CD4-positive, alpha-beta memory T cell (primary cell): ENCODE data around the gene TRPM8. TPM values are rescaled to one million over a fixed set of nuclear protein-coding genes. Genes with fewer than 3 reads are reported as not detected.
A peak's percentile ranks its signal among the peaks of the same experiment; 100 is the strongest.

ENCODE experiments used
- CTCF ChIA-PET: fragments of 350-600 bp; sonication (Branson Sonifier 250); formaldehyde crosslinking; loops from one replicate; lab custom pipeline; 2021; ENCODE audit warnings: inconsistent platforms; ENCODE audit not compliant: partially characterized antibody; lab: Charles Lee
- POLR2A ChIA-PET: fragments of 350-600 bp; sonication (Branson Sonifier 250); formaldehyde crosslinking; loops from one replicate; lab custom pipeline; 2021; ENCODE audit not compliant: partially characterized antibody; lab: Charles Lee
- DNase-seq, 5 donors: peaks; one replicate each; pipeline versions ENCODE4 v3.0.0 to v3.0.0-alpha.2; 2020 to 2022; ENCODE audit warnings: mixed read lengths in 1 of 5
- H3K27ac ChIP-seq: one replicate; pipeline ENCODE4 v1.7.0; 2013; ENCODE audit warnings: low read depth, low read length
- H3K27me3 ChIP-seq: 2 replicates; pipeline ENCODE4 v1.7.0; 2013; ENCODE audit warnings: mild to moderate bottlenecking, low read length, moderate library complexity; ENCODE audit not compliant: insufficient read depth
- H3K36me3 ChIP-seq: 2 replicates; pipeline ENCODE4 v1.7.0; 2013; ENCODE audit warnings: mild to moderate bottlenecking, low read length, moderate library complexity; ENCODE audit not compliant: insufficient read depth
- H3K4me1 ChIP-seq: 2 replicates; pipeline ENCODE4 v1.7.0; 2013; ENCODE audit warnings: mild to moderate bottlenecking, low read length, moderate library complexity; ENCODE audit not compliant: insufficient read depth
- H3K4me3 ChIP-seq, 2 donors: one replicate each; pipeline ENCODE4 v1.7.0; 2013; ENCODE audit warnings: low read length in 2 of 2, mild to moderate bottlenecking in 1 of 2
- H3K9me3 ChIP-seq, 2 donors: one replicate each; pipeline ENCODE4 v1.7.0; 2013; ENCODE audit warnings: low read length in 2 of 2, control low read depth in 1 of 2; ENCODE audit not compliant: control insufficient read depth in 1 of 2
- H3K27ac Mint-ChIP-seq, 7 donors: one replicate each; pipeline ENCODE4 v1.8.0; 2020 to 2021; ENCODE audit warnings: mixed read lengths in 7 of 7, mild to moderate bottlenecking in 6 of 7, inconsistent platforms in 3 of 7, moderate library complexity in 3 of 7
- H3K27me3 Mint-ChIP-seq, 2 donors: one replicate each; pipeline ENCODE4 v1.8.0; 2020 to 2021; ENCODE audit warnings: mixed read lengths in 2 of 2
- H3K36me3 Mint-ChIP-seq, 2 donors: one replicate each; pipeline ENCODE4 v1.8.0; 2020 to 2021; ENCODE audit warnings: mixed read lengths in 2 of 2, inconsistent platforms in 1 of 2, mild to moderate bottlenecking in 1 of 2
- H3K4me1 Mint-ChIP-seq, 4 donors: one replicate each; pipeline ENCODE4 v1.8.0; 2020 to 2021; ENCODE audit warnings: mixed read lengths in 4 of 4, mild to moderate bottlenecking in 1 of 4
- H3K4me3 Mint-ChIP-seq, 8 donors: one replicate each; pipeline ENCODE4 v1.8.0; 2020 to 2021; ENCODE audit warnings: mixed read lengths in 8 of 8, mild to moderate bottlenecking in 7 of 8, moderate library complexity in 6 of 8, inconsistent platforms in 3 of 8
- H3K9me3 Mint-ChIP-seq, 8 donors: one replicate each; pipeline ENCODE4 v1.8.0; 2020 to 2021; ENCODE audit warnings: mixed read lengths in 8 of 8, mild to moderate bottlenecking in 5 of 8, inconsistent platforms in 3 of 8, moderate library complexity in 1 of 8
- intact Hi-C: fragments of 100-400 bp; cut with micrococcal nuclease; formaldehyde crosslinking; loops from one replicate; pipeline ENCODE4 v1.15.1; 2023
- polyA plus RNA-seq, 2 donors: library from polyadenylated mRNA; unstranded; fragments of 300-500 nt; fragmentation: Illumina TruSeq; gene quantifications; one replicate each; pipeline ENCODE4 v1.2.3, GENCODE V29; 2021
- total RNA-seq, 2 experiments: library from RNA; stranded (reverse); gene quantifications; one replicate each; pipeline ENCODE4 v1.2.3, GENCODE V29; 2021

The TRPM8 gene
- total and polyA plus RNA-seq, 4 experiments from 2014 or later, result not detected

GRCh38 chr2:233980955-233981561 is 63.9 kb downstream of the TRPM8 start:
- no peak for DNase-seq
- CTCF ChIA-PET, result no interaction called here
- Histone ChIP-seq H3K4me3 (no peak overlapping the region), H3K36me3 (no peaks in the 10 kb centered on the region), H3K27ac (no peak overlapping the region), H3K9me3 (no peaks in the 10 kb centered on the region), H3K27me3 (no peaks in the 10 kb centered on the region), H3K4me1 (peaks cover 24% of the 10 kb centered on the region)
- Mint-ChIP-seq H3K27me3 (no peaks in the 10 kb centered on the region), H3K4me3 (no peak overlapping the region), H3K27ac (no peak overlapping the region), H3K36me3 (peaks cover 0 to 3% of the 10 kb centered on the region in 2 donors), H3K4me1 (peaks cover 25 to 38% (median 29%) of the 10 kb centered on the region in 4 donors), H3K9me3 (peaks cover 0 to 19% (median 3%) of the 10 kb centered on the region in 8 donors)
- intact Hi-C loops, result no loop called here
- POLR2A ChIA-PET, result no interaction called here

GRCh38 chr2:233981574-233982420 is 64.6 kb downstream of the TRPM8 start:
- Mint-ChIP-seq H3K27me3 (no peaks in the 10 kb centered on the region), H3K9me3 (peaks cover 0 to 26% (median 4%) of the 10 kb centered on the region in 8 donors), H3K4me3 (no peak overlapping the region), H3K4me1 (peaks cover 20 to 33% (median 26%) of the 10 kb centered on the region in 4 donors), H3K36me3 (peaks cover 0 to 3% of the 10 kb centered on the region in 2 donors), H3K27ac (peak overlapping the region in 1 of 7 donors; percentile 0)
- no peaks in the 10 kb centered on the region for H3K27me3 ChIP-seq
- peaks cover 20% of the 10 kb centered on the region for H3K4me1 ChIP-seq
- intact Hi-C loops, result no loop called here
- H3K36me3 ChIP-seq, result no peaks in the 10 kb centered on the region
- ChIA-PET CTCF (interaction anchor here (0.9 to 1.2 kb wide), 3 partner anchors 121 to 563 kb away, joined by 3 to 5 read pairs (median 3); no protein-coding TSS in a partner anchor), POLR2A (interaction anchor here (1.0 kb wide), 1 partner anchor 9 kb away, joined by 4 read pairs; no protein-coding TSS in a partner anchor)
- H3K4me3 ChIP-seq, result no peak overlapping the region
- H3K27ac ChIP-seq, result no peak overlapping the region
- DNase-seq, result no peak
- no peaks in the 10 kb centered on the region for H3K9me3 ChIP-seq

GRCh38 chr2:233982421-233983121 is 65.4 kb downstream of the TRPM8 start:
- Histone ChIP-seq H3K4me1 (peaks cover 12% of the 10 kb centered on the region), H3K36me3 (no peaks in the 10 kb centered on the region), H3K27ac (no peak overlapping the region), H3K4me3 (no peak overlapping the region), H3K9me3 (no peaks in the 10 kb centered on the region), H3K27me3 (no peaks in the 10 kb centered on the region)
- ChIA-PET POLR2A (interaction anchor here (1.0 kb wide), 1 partner anchor 8 kb away, joined by 4 read pairs; no protein-coding TSS in a partner anchor), CTCF (interaction anchor here (0.9 to 1.2 kb wide), 3 partner anchors 120 to 563 kb away, joined by 3 to 5 read pairs (median 3); no protein-coding TSS in a partner anchor)
- Mint-ChIP-seq H3K4me1 (peaks cover 13 to 25% (median 19%) of the 10 kb centered on the region in 4 donors), H3K27ac (peak overlapping the region in 1 of 7 donors; percentile 22), H3K9me3 (peaks cover 0 to 31% (median 4%) of the 10 kb centered on the region in 8 donors), H3K4me3 (no peak overlapping the region), H3K27me3 (no peaks in the 10 kb centered on the region), H3K36me3 (peaks cover 0 to 3% of the 10 kb centered on the region in 2 donors)
- DNase-seq, result no peak
- intact Hi-C loops, result no loop called here

GRCh38 chr2:233983445-233983844 is 66.3 kb downstream of the TRPM8 start:
- H3K27me3 Mint-ChIP-seq, result no peaks in the 10 kb centered on the region
- peaks cover 5 to 10% of the 10 kb centered on the region in 2 donors for H3K36me3 Mint-ChIP-seq
- intact Hi-C loops, result no loop called here
- ChIA-PET CTCF (interaction anchor here (1.6 kb wide), 1 partner anchor 9 kb away, joined by 3 read pairs; no protein-coding TSS in a partner anchor), POLR2A (no interaction called here)
- H3K27ac Mint-ChIP-seq, result no peak overlapping the region
- Histone ChIP-seq H3K9me3 (no peaks in the 10 kb centered on the region), H3K36me3 (no peaks in the 10 kb centered on the region), H3K4me1 (peaks cover 8% of the 10 kb centered on the region), H3K27ac (no peak overlapping the region), H3K27me3 (no peaks in the 10 kb centered on the region), H3K4me3 (no peak overlapping the region)
- DNase-seq, result no peak
- no peak overlapping the region for H3K4me3 Mint-ChIP-seq
- peaks cover 9 to 24% (median 16%) of the 10 kb centered on the region in 4 donors for H3K4me1 Mint-ChIP-seq
- peaks cover 0 to 40% (median 11%) of the 10 kb centered on the region in 8 donors for H3K9me3 Mint-ChIP-seq

- peak overlapping the region in 3 of 8 donors; percentile 18 to 40 (median 20) for H3K4me3 Mint-ChIP-seq
- DNase-seq, result no peak
Observed at GRCh38 chr2:233988581-233988980, 71.4 kb downstream of the TRPM8 start.

GRCh38 chr2:233989221-233989858 is 72.2 kb downstream of the TRPM8 start:
- Histone ChIP-seq H3K27me3 (no peaks in the 10 kb centered on the region), H3K4me1 (peaks cover 59% of the 10 kb centered on the region), H3K36me3 (no peaks in the 10 kb centered on the region), H3K9me3 (peaks cover 0 to 3% of the 10 kb centered on the region in 2 donors), H3K27ac (no peak overlapping the region), H3K4me3 (peak overlapping the region; percentile 11 to 16)
- ChIA-PET CTCF (interaction anchor here (0.9 to 2.7 kb wide), 15 partner anchors 29 to 556 kb away, joined by 3 to 16 read pairs (median 4); partner anchors contain the start of gene ARL4C), POLR2A (interaction anchor here (0.9 to 3.5 kb wide), 18 partner anchors 9 to 928 kb away, joined by 3 to 34 read pairs (median 5); partner anchors contain the start of gene ARL4C)
- peaks cover 10 to 15% of the 10 kb centered on the region in 2 donors for H3K36me3 Mint-ChIP-seq
- peak overlapping the region in 5 of 7 donors; percentile 68 to 96 (median 87) for H3K27ac Mint-ChIP-seq
- peaks cover 43 to 60% (median 52%) of the 10 kb centered on the region in 4 donors for H3K4me1 Mint-ChIP-seq
- DNase-seq, result no peak
- intact Hi-C loops, result no loop called here
- H3K9me3 Mint-ChIP-seq, result peaks cover 0 to 59% (median 25%) of the 10 kb centered on the region in 8 donors
- no peaks in the 10 kb centered on the region for H3K27me3 Mint-ChIP-seq
- peak overlapping the region in 3 of 8 donors; percentile 20 to 84 (median 45) for H3K4me3 Mint-ChIP-seq

More at GRCh38 chr2:233988581-233988980, 71.4 kb downstream of the TRPM8 start:
- Histone ChIP-seq H3K27me3 (no peaks in the 10 kb centered on the region), H3K4me3 (no peak overlapping the region), H3K9me3 (peaks cover 0 to 3% of the 10 kb centered on the region in 2 donors), H3K27ac (no peak overlapping the region), H3K36me3 (no peaks in the 10 kb centered on the region), H3K4me1 (peaks cover 51% of the 10 kb centered on the region)
- H3K4me1 Mint-ChIP-seq, result peaks cover 37 to 52% (median 47%) of the 10 kb centered on the region in 4 donors
- ChIA-PET POLR2A (interaction anchor here (1.0 to 3.5 kb wide), 7 partner anchors 9 to 512 kb away, joined by 3 to 34 read pairs (median 9); partner anchors contain the start of gene ARL4C), CTCF (interaction anchor here (0.9 to 2.7 kb wide), 10 partner anchors 30 to 557 kb away, joined by 3 to 16 read pairs (median 4); partner anchors contain the start of gene ARL4C)
- peaks cover 10 to 15% of the 10 kb centered on the region in 2 donors for H3K36me3 Mint-ChIP-seq
- H3K27ac Mint-ChIP-seq, result peak overlapping the region in 5 of 7 donors; percentile 35 to 64 (median 46)
- no peaks in the 10 kb centered on the region for H3K27me3 Mint-ChIP-seq
- peaks cover 0 to 66% (median 28%) of the 10 kb centered on the region in 8 donors for H3K9me3 Mint-ChIP-seq
- intact Hi-C loops, result no loop called here
